ENCODE measurements around the gene PRCP. TPM values are rescaled to one million over a fixed set of nuclear protein-coding genes. Genes with fewer than 3 reads are reported as not detected.

The PRCP gene
- total and polyA plus RNA-seq, 11 donors, result 21.2 to 99.4 (median 44.0) TPM

DNA sequence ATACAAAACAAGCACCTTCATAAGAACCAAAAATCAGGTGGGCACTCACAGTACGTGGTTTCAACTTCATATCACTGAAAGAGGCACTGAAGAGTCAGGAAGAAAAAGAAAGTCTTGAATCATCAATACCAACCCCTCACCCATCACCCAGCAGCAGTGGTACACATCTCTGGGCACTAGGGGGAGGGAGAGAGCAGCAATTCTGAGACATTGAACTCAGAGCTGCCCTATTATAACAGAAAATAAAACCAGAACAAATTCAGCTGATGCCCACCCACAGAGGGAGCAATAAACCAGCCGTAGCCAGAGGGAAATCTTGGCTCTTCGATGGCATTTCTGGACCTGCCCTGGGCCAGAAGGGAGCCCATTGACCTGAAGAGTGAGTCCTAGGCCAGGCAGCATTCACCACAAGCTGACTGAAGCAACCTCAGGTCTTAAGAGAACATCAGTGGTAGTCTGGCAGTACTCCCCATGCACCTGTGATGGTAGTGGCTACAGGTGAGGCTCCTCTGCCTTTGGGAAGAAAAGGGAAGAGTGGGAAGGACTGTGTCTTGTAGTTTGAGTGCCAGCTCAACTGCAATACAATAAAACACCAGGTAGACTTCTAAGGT is 124.4 kb downstream of the PRCP start:
- no peak overlapping the region for H3K4me3 ChIP-seq
- H3K9me3 ChIP-seq, result peaks cover 0 to 30% (median 12%) of the 10 kb centered on the region in 12 donors
- WGBS, 4 donors, result 28 to 33% (median 32%) methylated on average over 1 to 3 of the region's 3 CpGs
- intact Hi-C loops (cut with DNase I), result no loop called here
- H3K4me1 ChIP-seq, result no peaks in the 10 kb centered on the region
- no peak for ATAC-seq
- no peaks in the 10 kb centered on the region for H3K36me3 ChIP-seq
- H3K27ac ChIP-seq, result no peak overlapping the region
- no peaks in the 10 kb centered on the region for H3K27me3 ChIP-seq
- no peak for DNase-seq
- no peak for TF ChIP-seq POLR2A (IDR thresholded peaks at IDR 0.05)
- TF ChIP-seq, protein P1, sequence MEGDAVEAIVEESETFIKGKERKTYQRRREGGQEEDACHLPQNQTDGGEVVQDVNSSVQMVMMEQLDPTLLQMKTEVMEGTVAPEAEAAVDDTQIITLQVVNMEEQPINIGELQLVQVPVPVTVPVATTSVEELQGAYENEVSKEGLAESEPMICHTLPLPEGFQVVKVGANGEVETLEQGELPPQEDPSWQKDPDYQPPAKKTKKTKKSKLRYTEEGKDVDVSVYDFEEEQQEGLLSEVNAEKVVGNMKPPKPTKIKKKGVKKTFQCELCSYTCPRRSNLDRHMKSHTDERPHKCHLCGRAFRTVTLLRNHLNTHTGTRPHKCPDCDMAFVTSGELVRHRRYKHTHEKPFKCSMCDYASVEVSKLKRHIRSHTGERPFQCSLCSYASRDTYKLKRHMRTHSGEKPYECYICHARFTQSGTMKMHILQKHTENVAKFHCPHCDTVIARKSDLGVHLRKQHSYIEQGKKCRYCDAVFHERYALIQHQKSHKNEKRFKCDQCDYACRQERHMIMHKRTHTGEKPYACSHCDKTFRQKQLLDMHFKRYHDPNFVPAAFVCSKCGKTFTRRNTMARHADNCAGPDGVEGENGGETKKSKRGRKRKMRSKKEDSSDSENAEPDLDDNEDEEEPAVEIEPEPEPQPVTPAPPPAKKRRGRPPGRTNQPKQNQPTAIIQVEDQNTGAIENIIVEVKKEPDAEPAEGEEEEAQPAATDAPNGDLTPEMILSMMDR (IDR thresholded peaks at IDR 0.05), result peak in 9 of 12 donors; percentile 7 to 46 (median 31)

DNA sequence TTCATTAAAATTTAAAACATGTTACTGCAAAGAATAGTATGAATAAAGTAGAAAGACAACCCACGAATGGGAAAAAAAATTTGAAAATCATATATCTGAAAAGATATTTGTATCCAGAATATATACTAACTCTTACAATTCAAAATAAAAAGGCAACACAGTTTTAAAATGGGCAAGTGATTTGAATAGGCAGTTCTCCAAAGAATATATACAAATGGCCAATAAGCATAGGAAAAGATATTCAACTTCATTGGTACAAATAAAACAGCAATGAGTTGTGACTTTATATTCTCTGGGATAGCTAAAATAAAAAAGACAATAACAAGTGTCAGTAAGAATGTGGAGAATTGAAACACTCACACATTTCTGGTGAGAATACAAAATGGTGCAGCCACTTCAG is 125.0 kb downstream of the PRCP start:
- H3K4me3 ChIP-seq, result no peak overlapping the region
- ATAC-seq, result no peak
- intact Hi-C loops (cut with DNase I), result no loop called here
- peaks cover 0 to 30% (median 12%) of the 10 kb centered on the region in 12 donors for H3K9me3 ChIP-seq
- TF ChIP-seq, protein P1 (IDR thresholded peaks at IDR 0.05), result no peak
- TF ChIP-seq POLR2A (IDR thresholded peaks at IDR 0.05), result no peak
- 63 to 80% (median 69%) methylated on average over 1 of the region's 1 CpG for WGBS, 4 donors
- no peak for DNase-seq
- no peaks in the 10 kb centered on the region for H3K36me3 ChIP-seq
- H3K27me3 ChIP-seq, result no peaks in the 10 kb centered on the region
- H3K4me1 ChIP-seq, result no peaks in the 10 kb centered on the region
- H3K27ac ChIP-seq, result no peak overlapping the region

Other genes with a start within 250 kb of the PRCP start
- gene FAM181B, start 166.6 kb downstream of the PRCP start, total RNA-seq, result under 1 TPM in 6 of 9 donors, not detected in 3; 0.07 to 0.35 (median 0.14) TPM
- under 1 TPM; 0.06 to 0.11 TPM for gene FAM181B, start 166.6 kb downstream of the PRCP start, polyA plus RNA-seq
- 1 to 10 TPM in 3 of 9 donors, under 1 TPM in 5, not detected in 1; 0.18 to 3.5 (median 0.73) TPM for gene DDIAS, start 1.3 kb upstream of the PRCP start, total RNA-seq
- gene DDIAS, start 1.3 kb upstream of the PRCP start, polyA plus RNA-seq, result under 1 TPM; 0.08 to 0.55 TPM
- gene RAB30, start 171.5 kb upstream of the PRCP start, total RNA-seq, result 10 to 100 TPM; 13.8 to 28.4 (median 23.4) TPM
- 1 to 10 TPM; 4.4 to 6.8 TPM for gene RAB30, start 171.5 kb upstream of the PRCP start, polyA plus RNA-seq